Breast epithelium (tissue), 4 donors: ENCODE measurements around the gene PAQR8. TPM values are rescaled to one million over a fixed set of nuclear protein-coding genes. Genes with fewer than 3 reads are reported as not detected.

ENCODE experiments used
- DNase-seq, 2 donors: peaks; one replicate each; pipeline ENCODE4 v3.0.0-alpha.2; 2019; ENCODE audit warnings: low spot score in 2 of 2
- H3K27ac ChIP-seq, 2 donors: fragments of 200-600 bp; sonication (generic) in 1 of 2; one replicate each; pipeline ENCODE4 v1.5.1; 2016 to 2019; ENCODE audit warnings: mild to moderate bottlenecking in 1 of 2
- H3K27me3 ChIP-seq, 2 donors: fragments of 200-600 bp; sonication (generic) in 1 of 2; one replicate each; pipeline versions ENCODE4 v1.5.1 to v1.6.0; 2017 to 2019; ENCODE audit warnings: control low read depth in 1 of 2, mild to moderate bottlenecking in 1 of 2
- H3K36me3 ChIP-seq: fragments of 200-600 bp; one replicate; pipeline ENCODE4 v1.5.1; 2019
- H3K4me1 ChIP-seq, 2 donors: fragments of 200-600 bp; sonication (generic); one replicate each; pipeline ENCODE4 v1.5.1; 2016 to 2019; ENCODE audit warnings: control low read depth in 1 of 2
- H3K4me3 ChIP-seq, 3 donors: fragments of 200-600 bp; sonication (generic); 1 replicate in 2 of 3; 2 replicates in 1 of 3; pipeline ENCODE4 v1.5.1; 2016 to 2019; ENCODE audit warnings: mild to moderate bottlenecking in 3 of 3, moderate library complexity in 2 of 3
- H3K9me3 ChIP-seq, 2 donors: fragments of 200-600 bp; sonication (generic) in 1 of 2; one replicate each; pipeline ENCODE4 v1.5.1; 2016 to 2019; ENCODE audit warnings: control low read depth in 1 of 2
- POLR2A ChIP-seq: fragments of 450-650 bp; IDR thresholded peaks from one replicate; pipeline ENCODE4 v1.6.1; 2016; ENCODE audit warnings: antibody characterized with exemption, mild to moderate bottlenecking, moderate library complexity
- POLR2AphosphoS5 ChIP-seq, 3 donors: sonication (generic); formaldehyde crosslinking; IDR thresholded peaks; one replicate each; pipeline ENCODE4 v1.6.1; 2017; ENCODE audit warnings: antibody characterized with exemption in 3 of 3
- intact Hi-C: fragments of 100-400 bp; cut with DNase I; formaldehyde crosslinking; loops from one replicate; pipeline ENCODE4 v1.15.1; 2023; ENCODE audit warnings: low total_unique reads
- total RNA-seq, 3 donors: library from RNA; depleted of rRNA; stranded (reverse); fragments of >200 nt; gene quantifications; one replicate each; pipeline ENCODE4 v1.1.0, GENCODE V29; 2016
- TF ChIP-seq, protein P1 (sequence below), 3 donors: fragments of 450-650 bp; IDR thresholded peaks; one replicate each; pipeline ENCODE4 v1.5.1; 2016 to 2017; ENCODE audit warnings: antibody characterized with exemption in 3 of 3, mild to moderate bottlenecking in 3 of 3, moderate library complexity in 3 of 3

Gene PAQR8
- total RNA-seq, 3 donors from 2014 or later = 4.0 to 4.6 (median 4.3) TPM

GRCh38 chr6:52360028-52360427 lies 1.9 kb upstream of the PAQR8 start:
- Histone ChIP-seq H3K27me3 (no peaks in the 10 kb centered on the region), H3K9me3 (no peaks in the 10 kb centered on the region), H3K4me1 (peaks cover 0 to 4% of the 10 kb centered on the region in 2 donors), H3K36me3 (no peaks in the 10 kb centered on the region), H3K27ac (no peak overlapping the region), H3K4me3 (no peak overlapping the region)
- no peak for DNase-seq
- no peak for TF ChIP-seq POLR2A
- intact Hi-C loops = no loop called here

DNA sequence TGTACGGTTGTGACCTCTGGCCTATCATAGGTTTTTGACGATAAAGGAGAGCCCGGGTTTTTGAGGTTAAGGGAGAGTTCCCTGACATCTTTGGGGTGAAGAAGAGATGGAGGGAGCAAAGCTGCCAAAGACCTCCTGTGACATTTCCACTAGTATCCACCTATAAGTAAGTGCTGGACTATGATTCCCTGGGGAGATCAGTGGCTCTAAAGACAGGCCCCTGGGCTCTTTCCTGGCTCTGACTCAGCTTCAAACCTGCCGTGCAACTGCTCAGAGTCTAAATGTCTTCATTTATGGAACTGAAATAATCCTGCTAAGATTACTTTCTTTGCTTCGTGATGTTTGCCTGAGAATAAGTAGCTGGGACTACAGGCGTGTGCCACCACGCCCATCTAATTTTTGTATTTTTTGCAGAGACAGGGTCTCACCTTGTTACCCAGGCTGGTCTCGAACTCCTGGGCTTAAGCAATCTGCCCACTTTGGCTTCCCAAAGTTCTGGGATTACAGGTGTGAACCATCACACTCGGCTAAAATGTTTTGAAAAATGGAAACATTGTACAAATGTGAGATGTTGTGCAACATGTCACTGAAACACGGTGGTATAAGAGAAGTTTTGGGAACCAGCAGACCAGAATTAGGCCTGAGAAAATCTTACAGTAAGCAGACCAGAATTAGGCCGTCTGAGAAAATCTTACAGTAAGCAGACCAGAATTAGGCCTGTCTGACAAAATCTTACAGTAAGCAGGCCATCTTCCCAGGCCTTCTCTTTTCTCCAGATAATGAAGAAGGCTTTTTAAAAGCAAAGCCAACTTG lies 1.1 kb upstream of the PAQR8 start:
- TF ChIP-seq POLR2AphosphoS5 (IDR thresholded peaks at IDR 0.05) (no peak), POLR2A (no peak)
- TF ChIP-seq, protein P1, sequence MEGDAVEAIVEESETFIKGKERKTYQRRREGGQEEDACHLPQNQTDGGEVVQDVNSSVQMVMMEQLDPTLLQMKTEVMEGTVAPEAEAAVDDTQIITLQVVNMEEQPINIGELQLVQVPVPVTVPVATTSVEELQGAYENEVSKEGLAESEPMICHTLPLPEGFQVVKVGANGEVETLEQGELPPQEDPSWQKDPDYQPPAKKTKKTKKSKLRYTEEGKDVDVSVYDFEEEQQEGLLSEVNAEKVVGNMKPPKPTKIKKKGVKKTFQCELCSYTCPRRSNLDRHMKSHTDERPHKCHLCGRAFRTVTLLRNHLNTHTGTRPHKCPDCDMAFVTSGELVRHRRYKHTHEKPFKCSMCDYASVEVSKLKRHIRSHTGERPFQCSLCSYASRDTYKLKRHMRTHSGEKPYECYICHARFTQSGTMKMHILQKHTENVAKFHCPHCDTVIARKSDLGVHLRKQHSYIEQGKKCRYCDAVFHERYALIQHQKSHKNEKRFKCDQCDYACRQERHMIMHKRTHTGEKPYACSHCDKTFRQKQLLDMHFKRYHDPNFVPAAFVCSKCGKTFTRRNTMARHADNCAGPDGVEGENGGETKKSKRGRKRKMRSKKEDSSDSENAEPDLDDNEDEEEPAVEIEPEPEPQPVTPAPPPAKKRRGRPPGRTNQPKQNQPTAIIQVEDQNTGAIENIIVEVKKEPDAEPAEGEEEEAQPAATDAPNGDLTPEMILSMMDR (IDR thresholded peaks at IDR 0.05) = no peak
- Histone ChIP-seq H3K27me3 (no peaks in the 10 kb centered on the region), H3K36me3 (no peaks in the 10 kb centered on the region), H3K9me3 (no peaks in the 10 kb centered on the region), H3K4me3 (no peak overlapping the region), H3K4me1 (peaks cover 0 to 4% of the 10 kb centered on the region in 2 donors), H3K27ac (peak overlapping the region in 1 of 2 donors; percentile 86)
- no peak for DNase-seq
- intact Hi-C loops = no loop called here

DNA sequence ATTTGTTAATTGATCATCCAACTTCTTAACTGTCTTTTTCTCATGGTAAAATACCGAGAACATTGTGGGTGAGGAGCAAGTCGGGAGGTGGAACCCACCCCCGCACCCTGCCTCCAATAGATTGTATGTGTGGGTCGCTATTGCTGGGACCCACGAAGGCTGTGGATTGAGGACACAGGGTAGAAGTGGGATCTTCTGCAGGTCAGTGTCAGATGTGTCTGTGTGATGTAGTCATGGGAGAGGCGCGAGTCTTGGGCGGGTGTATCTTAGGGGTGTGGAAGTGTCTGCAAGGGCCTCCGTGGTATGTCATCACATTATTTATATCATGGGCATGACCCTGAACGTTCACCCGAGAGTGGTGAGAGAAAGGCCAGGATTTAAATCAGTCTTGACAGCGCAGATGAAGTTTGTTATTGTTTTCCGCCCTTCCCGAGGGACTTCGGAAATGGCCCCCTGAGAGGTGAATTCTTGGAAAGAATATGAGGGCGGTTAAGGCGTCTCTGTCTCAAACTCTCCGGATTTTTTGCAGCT lies 472 bp upstream of the PAQR8 start:
- DNase-seq = no peak
- H3K4me3 ChIP-seq = peak overlapping the region; percentile 79 to 99 (median 79)
- H3K27ac ChIP-seq = peak overlapping the region; percentile 57 to 86
- no peaks in the 10 kb centered on the region for H3K9me3 ChIP-seq
- H3K4me1 ChIP-seq = peaks cover 0 to 4% of the 10 kb centered on the region in 2 donors
- no peak for TF ChIP-seq POLR2A
- no peak for TF ChIP-seq POLR2AphosphoS5 (IDR thresholded peaks at IDR 0.05)
- TF ChIP-seq, protein P1 (IDR thresholded peaks at IDR 0.05) = no peak
- intact Hi-C loops = no loop called here
- no peaks in the 10 kb centered on the region for H3K36me3 ChIP-seq
- H3K27me3 ChIP-seq = no peaks in the 10 kb centered on the region

DNA sequence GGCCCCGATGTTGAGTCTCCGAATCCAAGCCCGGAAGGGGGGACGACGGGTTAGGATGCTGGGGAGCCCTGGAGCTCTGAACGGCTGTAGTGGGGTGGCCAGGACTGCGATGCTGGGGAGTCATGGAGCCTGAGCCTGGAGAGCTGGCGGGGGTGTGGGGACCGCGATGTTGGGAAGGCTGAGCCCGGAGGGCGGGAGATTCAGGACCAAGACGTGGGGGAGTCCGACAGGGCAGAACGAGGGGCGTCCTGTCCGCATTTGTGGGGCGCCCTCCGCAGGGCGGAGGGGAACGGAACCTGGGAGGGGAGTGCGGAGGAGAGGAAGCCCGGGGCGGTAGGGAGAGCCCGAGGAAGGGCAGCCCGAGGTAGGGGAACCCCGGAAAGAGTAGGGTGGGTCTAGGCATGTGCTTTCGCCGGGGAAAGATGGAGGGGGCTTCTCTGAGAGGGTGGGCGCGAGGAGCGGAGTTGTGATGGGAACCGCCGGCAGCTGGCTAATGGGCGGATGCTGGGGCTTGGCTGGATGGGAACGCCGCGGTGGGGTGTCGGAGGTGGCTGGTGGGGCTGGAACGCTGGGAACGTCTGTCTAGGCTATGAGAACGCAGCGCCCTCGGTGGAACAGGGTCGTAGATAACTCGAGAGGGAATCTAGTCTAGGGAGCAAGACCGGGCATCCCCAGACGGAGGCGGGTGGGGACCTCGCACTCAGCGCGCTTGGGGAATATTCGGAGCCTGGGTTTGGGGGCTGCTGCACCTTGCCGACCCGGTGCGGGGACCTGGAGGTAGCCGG lies 684 bp downstream of the PAQR8 start:
- no peaks in the 10 kb centered on the region for H3K9me3 ChIP-seq
- H3K27ac ChIP-seq = peak overlapping the region; percentile 57 to 86
- peak overlapping the region; percentile 79 to 99 (median 79) for H3K4me3 ChIP-seq
- no peaks in the 10 kb centered on the region for H3K36me3 ChIP-seq
- TF ChIP-seq POLR2AphosphoS5 (IDR thresholded peaks at IDR 0.05) = no peak
- intact Hi-C loops = no loop called here
- peaks cover 0 to 4% of the 10 kb centered on the region in 2 donors for H3K4me1 ChIP-seq
- DNase-seq = no peak
- H3K27me3 ChIP-seq = no peaks in the 10 kb centered on the region

- no peak for DNase-seq
- H3K9me3 ChIP-seq = no peaks in the 10 kb centered on the region
- peaks cover 0 to 4% of the 10 kb centered on the region in 2 donors for H3K4me1 ChIP-seq
- peak overlapping the region; percentile 79 to 99 (median 79) for H3K4me3 ChIP-seq
- no peak overlapping the region for H3K27ac ChIP-seq
- TF ChIP-seq POLR2AphosphoS5 (IDR thresholded peaks at IDR 0.05) = no peak
- TF ChIP-seq POLR2A = no peak
- TF ChIP-seq, protein P1 (IDR thresholded peaks at IDR 0.05) = no peak
- intact Hi-C loops = no loop called here
- no peaks in the 10 kb centered on the region for H3K36me3 ChIP-seq
- H3K27me3 ChIP-seq = no peaks in the 10 kb centered on the region
Measured at GRCh38 chr6:52363228-52363867, 1.4 kb downstream of the PAQR8 start.
